Endometrial microvascular endothelial cells (primary cell): ENCODE measurements around the gene MEI1. TPM values are rescaled to one million over a fixed set of nuclear protein-coding genes. Genes with fewer than 3 reads are reported as not detected.

Experiments used
- in situ Hi-C: cut with HindIII; loops from 2 replicates; pipeline ENCODE4 v1.10.0; 2017; ENCODE audit warnings: low sequenced_read_pairs, low pct_unique_long_range_greater_than_20kb; ENCODE audit errors: inconsistent ontology term
- total RNA-seq: library from RNA; depleted of rRNA; stranded (reverse); fragments of >200 nt; gene quantifications from one replicate; pipeline ENCODE4 v1.2.3, GENCODE V29; 2015; ENCODE audit errors: inconsistent ontology term

MEI1 gene
- total RNA-seq, 1 donor from 2014 or later = 0.28 TPM

- in situ Hi-C loops = no loop called here
Measured at GRCh38 chr22:41847300-41847699, 148.0 kb downstream of the MEI1 start.

GRCh38 chr22:41848468-41848867, 149.2 kb downstream of the MEI1 start:
- in situ Hi-C loops = no loop called here

Other genes starting within 250 kb of the MEI1 start
- 85.0 TPM for gene PHF5A, start 230.8 kb upstream of the MEI1 start, total RNA-seq
- 82.8 TPM for gene ACO2, start 230.4 kb upstream of the MEI1 start, total RNA-seq
- gene POLR3H, start 155.0 kb upstream of the MEI1 start, total RNA-seq = 15.7 TPM
- not detected for gene CSDC2, start 138.5 kb upstream of the MEI1 start, total RNA-seq
- 8.9 TPM for gene PMM1, start 109.7 kb upstream of the MEI1 start, total RNA-seq
- 52.3 TPM for gene DESI1, start 78.5 kb upstream of the MEI1 start, total RNA-seq
- 481 TPM for gene XRCC6, start 78.2 kb upstream of the MEI1 start, total RNA-seq
- 185 TPM for gene SNU13, start 10.6 kb upstream of the MEI1 start, total RNA-seq
- gene CCDC134, start 101.2 kb downstream of the MEI1 start, total RNA-seq = 15.1 TPM
- gene SREBF2, start 133.6 kb downstream of the MEI1 start, total RNA-seq = 31.7 TPM
- not detected for gene SHISA8, start 215.6 kb downstream of the MEI1 start, total RNA-seq
- gene TNFRSF13C, start 227.3 kb downstream of the MEI1 start, total RNA-seq = not detected
- gene CENPM, start 247.6 kb downstream of the MEI1 start, total RNA-seq = 42.8 TPM